Esophagus muscularis mucosa (tissue), 4 donors: ENCODE data around the gene RPS21. TPM values are rescaled to one million over a fixed set of nuclear protein-coding genes. Genes with fewer than 3 reads are reported as not detected.
A peak's percentile ranks its signal among the peaks of the same experiment; 100 is the strongest.

Experiments
- DNase-seq: peaks from one replicate; pipeline ENCODE4 v3.0.0-alpha.2; 2017; ENCODE audit errors: extremely low spot score
- H3K27ac ChIP-seq, 4 donors: fragments of 200-600 bp; sonication (generic); replicated peaks in 1 of 4; 1 replicate in 3 of 4; 2 replicates in 1 of 4; pipeline ENCODE4 v1.5.1; 2016 to 2019; ENCODE audit warnings: mild to moderate bottlenecking in 1 of 4
- H3K27me3 ChIP-seq, 4 donors: fragments of 200-600 bp; sonication (generic); one replicate each; pipeline versions ENCODE4 v1.5.1 to v1.6.0; 2016 to 2019
- H3K36me3 ChIP-seq, 4 donors: fragments of 200-600 bp; sonication (generic); one replicate each; pipeline ENCODE4 v1.5.1; 2016 to 2019
- H3K4me1 ChIP-seq, 4 donors: fragments of 200-600 bp; sonication (generic); one replicate each; pipeline ENCODE4 v1.5.1; 2016 to 2019
- H3K4me3 ChIP-seq, 4 donors: fragments of 200-600 bp; sonication (generic); 1 replicate in 2 of 4; 2 replicates in 2 of 4; pipeline ENCODE4 v1.5.1; 2016 to 2019; ENCODE audit warnings: mild to moderate bottlenecking in 4 of 4, moderate library complexity in 1 of 4
- H3K9me3 ChIP-seq, 4 donors: fragments of 200-600 bp; sonication (generic); 1 replicate in 3 of 4; 2 replicates in 1 of 4; pipeline ENCODE4 v1.5.1; 2016 to 2019
- EP300 ChIP-seq: sonication (generic); formaldehyde crosslinking; IDR thresholded peaks from one replicate; pipeline ENCODE4 v1.6.1; 2017; ENCODE audit warnings: antibody characterized with exemption
- POLR2A ChIP-seq: fragments of 450-650 bp; IDR thresholded peaks from one replicate; pipeline ENCODE4 v1.6.1; 2017; ENCODE audit warnings: antibody characterized with exemption, moderate library complexity, mild to moderate bottlenecking, low read depth
- POLR2AphosphoS5 ChIP-seq, 2 donors: sonication (generic); formaldehyde crosslinking; IDR thresholded peaks; one replicate each; pipeline ENCODE4 v1.6.1; 2017; ENCODE audit warnings: antibody characterized with exemption in 2 of 2
- WGBS: methylation state at CpG from one replicate; pipeline ENCODE4 v1.1.5; 2018; 5-methylcytosine and 5-hydroxymethylcytosine counted together
- intact Hi-C: fragments of 100-400 bp; cut with DNase I; formaldehyde crosslinking; loops from one replicate; pipeline ENCODE4 v1.15.1; 2023
- total RNA-seq, 4 donors: library from RNA; depleted of rRNA; stranded (reverse); fragments of >200 nt; gene quantifications; one replicate each; pipeline versions ENCODE4 v1.1.0 to v1.2.1, GENCODE V29; 2016
- TF ChIP-seq, protein P1 (sequence below), 3 experiments: fragments of 200-600 bp in 2 of 3; fragments of 450-650 bp in 1 of 3; sonication (generic) in 2 of 3; IDR thresholded peaks; one replicate each; pipeline ENCODE4 v1.5.1; 2017 to 2019; ENCODE audit warnings: antibody characterized with exemption in 3 of 3, mild to moderate bottlenecking in 2 of 3, moderate library complexity in 1 of 3

Gene RPS21
- total RNA-seq, 4 donors from 2014 or later, result 581 to 2,787 (median 1,391) TPM

DNA sequence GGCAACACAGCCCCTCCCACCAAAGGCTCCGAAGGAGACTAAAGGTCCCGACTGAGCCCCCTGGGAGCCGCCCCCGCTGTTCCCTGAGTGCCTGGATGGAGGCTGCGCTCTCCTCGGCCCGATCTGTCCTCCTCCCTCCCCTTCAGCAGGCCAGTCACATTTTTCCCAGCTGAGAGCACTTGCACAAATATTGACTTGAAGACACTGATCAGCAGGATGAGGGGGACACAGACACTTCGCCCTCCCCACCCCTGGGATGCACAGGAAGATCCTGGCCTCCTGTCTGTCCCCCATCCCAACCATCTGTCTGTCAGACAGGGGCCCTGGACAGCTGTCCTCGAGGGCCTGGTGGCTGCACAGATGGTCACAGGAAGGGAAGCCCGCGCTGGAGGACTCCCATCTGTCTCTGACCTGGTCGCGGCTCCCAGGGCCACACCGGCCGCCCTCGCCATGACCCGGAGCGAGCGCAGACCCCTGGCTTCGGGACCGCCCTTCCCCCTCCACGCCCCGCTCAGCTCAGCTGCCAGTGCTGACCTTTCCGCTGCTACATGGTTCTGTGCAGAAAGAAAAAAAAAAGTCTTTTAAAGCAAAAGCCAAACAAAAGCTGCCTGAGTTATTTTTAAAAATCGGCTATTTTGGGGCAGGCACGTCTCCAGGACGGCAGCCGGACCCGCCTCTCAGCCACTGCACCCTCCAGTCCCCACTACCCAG is 30.9 kb upstream of the RPS21 start:
- Histone ChIP-seq H3K4me1 (peaks cover 79 to 90% (median 88%) of the 10 kb centered on the region in 4 donors), H3K9me3 (no peaks in the 10 kb centered on the region), H3K27ac (peak overlapping the region; percentile 93 to 97 (median 93)), H3K36me3 (peaks cover 12 to 28% (median 22%) of the 10 kb centered on the region in 4 donors), H3K4me3 (peak overlapping the region; percentile 29 to 41 (median 35)), H3K27me3 (no peaks in the 10 kb centered on the region)
- intact Hi-C loops, result no loop called here
- WGBS, result 21% methylated on average over 13 of the region's 29 CpGs
- no peak for DNase-seq
- no peak for TF ChIP-seq EP300
- TF ChIP-seq POLR2A, result no peak
- TF ChIP-seq POLR2AphosphoS5 (IDR thresholded peaks at IDR 0.05), result no peak
- TF ChIP-seq, protein P1, sequence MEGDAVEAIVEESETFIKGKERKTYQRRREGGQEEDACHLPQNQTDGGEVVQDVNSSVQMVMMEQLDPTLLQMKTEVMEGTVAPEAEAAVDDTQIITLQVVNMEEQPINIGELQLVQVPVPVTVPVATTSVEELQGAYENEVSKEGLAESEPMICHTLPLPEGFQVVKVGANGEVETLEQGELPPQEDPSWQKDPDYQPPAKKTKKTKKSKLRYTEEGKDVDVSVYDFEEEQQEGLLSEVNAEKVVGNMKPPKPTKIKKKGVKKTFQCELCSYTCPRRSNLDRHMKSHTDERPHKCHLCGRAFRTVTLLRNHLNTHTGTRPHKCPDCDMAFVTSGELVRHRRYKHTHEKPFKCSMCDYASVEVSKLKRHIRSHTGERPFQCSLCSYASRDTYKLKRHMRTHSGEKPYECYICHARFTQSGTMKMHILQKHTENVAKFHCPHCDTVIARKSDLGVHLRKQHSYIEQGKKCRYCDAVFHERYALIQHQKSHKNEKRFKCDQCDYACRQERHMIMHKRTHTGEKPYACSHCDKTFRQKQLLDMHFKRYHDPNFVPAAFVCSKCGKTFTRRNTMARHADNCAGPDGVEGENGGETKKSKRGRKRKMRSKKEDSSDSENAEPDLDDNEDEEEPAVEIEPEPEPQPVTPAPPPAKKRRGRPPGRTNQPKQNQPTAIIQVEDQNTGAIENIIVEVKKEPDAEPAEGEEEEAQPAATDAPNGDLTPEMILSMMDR (IDR thresholded peaks at IDR 0.05), result no peak

DNA sequence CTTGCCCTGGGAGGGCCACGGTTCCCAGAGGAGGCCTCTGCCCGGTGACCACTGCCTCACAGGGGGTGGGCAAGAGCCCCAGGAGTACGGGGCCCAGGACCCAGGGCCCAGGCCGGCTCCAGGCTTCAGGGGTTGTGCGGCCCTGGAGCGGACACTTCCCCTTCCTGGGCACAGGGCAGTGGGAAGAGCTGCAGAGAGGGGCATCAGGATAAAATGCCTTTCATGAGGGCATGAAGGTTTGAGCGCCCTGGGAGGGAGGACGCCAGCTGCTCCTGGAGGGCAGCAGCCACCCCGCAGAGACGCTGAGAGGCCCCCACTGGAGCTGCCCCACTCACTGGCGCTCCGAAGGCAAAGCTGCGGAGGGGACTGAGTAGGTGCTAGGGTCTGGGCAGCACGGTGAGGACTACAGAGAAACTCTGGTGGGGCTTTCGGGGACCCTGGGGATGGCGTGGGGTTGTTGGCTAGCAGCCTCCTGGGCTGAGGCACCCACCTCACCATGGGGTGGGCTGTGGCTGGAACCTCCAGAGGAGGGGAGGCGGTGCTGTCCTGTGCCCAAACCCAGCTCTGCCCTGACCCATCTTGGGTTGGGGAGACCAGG is 30.2 kb upstream of the RPS21 start:
- intact Hi-C loops, result no loop called here
- TF ChIP-seq POLR2AphosphoS5 (IDR thresholded peaks at IDR 0.05), result no peak
- TF ChIP-seq, protein P1 (IDR thresholded peaks at IDR 0.05), result no peak
- Histone ChIP-seq H3K27me3 (no peaks in the 10 kb centered on the region), H3K27ac (peak overlapping the region; percentile 93 to 97 (median 93)), H3K9me3 (no peaks in the 10 kb centered on the region), H3K4me1 (peaks cover 86 to 96% (median 94%) of the 10 kb centered on the region in 4 donors), H3K36me3 (peaks cover 7 to 25% (median 16%) of the 10 kb centered on the region in 4 donors), H3K4me3 (peak overlapping the region; percentile 29 to 41 (median 35))
- 8% methylated on average over 2 of the region's 17 CpGs for WGBS
- no peak for DNase-seq

DNA sequence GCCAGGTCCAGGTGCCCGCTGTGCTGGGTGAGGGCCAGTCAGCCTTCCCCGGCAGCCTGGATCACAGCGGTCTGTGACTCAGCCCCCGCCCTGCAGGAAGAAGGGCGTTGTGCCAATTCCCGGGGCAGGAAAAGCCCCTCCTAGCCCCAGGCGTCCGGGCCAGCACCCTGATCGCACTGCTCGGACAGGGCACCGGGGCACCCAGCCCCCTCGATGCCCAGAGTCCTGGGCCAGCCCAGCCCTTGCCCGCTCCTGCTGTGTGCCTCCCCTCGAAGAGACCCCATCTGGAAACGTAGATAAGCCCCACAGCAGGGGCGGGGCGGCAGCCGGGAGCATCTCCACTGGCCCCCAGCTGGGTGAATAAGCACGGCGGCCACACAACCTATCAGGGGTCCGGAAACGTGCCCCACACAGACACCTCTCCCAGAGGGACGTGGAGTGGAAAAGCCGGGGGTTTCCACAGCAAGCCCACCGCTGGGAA is 29.7 kb upstream of the RPS21 start:
- Histone ChIP-seq H3K27me3 (no peaks in the 10 kb centered on the region), H3K27ac (peak overlapping the region; percentile 93 to 97 (median 93)), H3K4me1 (peaks cover 91 to 98% (median 97%) of the 10 kb centered on the region in 4 donors), H3K9me3 (no peaks in the 10 kb centered on the region), H3K36me3 (peaks cover 1 to 25% (median 16%) of the 10 kb centered on the region in 4 donors), H3K4me3 (peak overlapping the region; percentile 29 to 41 (median 35))
- no peak for DNase-seq
- TF ChIP-seq POLR2AphosphoS5 (IDR thresholded peaks at IDR 0.05), result peak; percentile 58 to 66
- TF ChIP-seq, protein P1 (IDR thresholded peaks at IDR 0.05), result no peak
- 10% methylated on average over 18 of the region's 25 CpGs for WGBS
- intact Hi-C loops, result no loop called here

DNA sequence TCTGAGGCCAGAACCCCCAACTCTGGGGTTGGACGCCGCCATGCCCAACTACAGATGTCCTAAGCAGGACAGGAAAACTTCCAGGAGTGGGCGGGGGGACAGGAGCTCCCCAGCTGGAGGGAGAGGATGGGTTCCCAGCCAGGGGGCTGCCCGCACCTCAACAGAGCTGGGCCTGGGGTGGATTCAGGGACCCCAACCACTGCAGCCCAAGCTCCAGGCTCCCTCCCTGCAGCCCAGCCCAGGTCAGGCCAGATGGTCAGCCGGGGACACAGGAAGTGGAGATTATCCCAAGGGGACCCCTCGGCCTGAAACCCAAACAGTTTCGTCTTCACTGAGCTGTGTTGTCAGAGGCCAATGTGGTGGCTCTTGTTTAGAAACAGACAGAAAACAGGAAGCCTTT is 29.2 kb upstream of the RPS21 start:
- H3K4me1 ChIP-seq, result peaks cover 92 to 98% (median 97%) of the 10 kb centered on the region in 4 donors
- no peaks in the 10 kb centered on the region for H3K27me3 ChIP-seq
- no peaks in the 10 kb centered on the region for H3K9me3 ChIP-seq
- no peak for DNase-seq
- H3K27ac ChIP-seq, result peak overlapping the region; percentile 93 to 97 (median 93)
- no peak for TF ChIP-seq POLR2A
- TF ChIP-seq EP300, result no peak
- TF ChIP-seq POLR2AphosphoS5 (IDR thresholded peaks at IDR 0.05), result no peak
- TF ChIP-seq, protein P1 (IDR thresholded peaks at IDR 0.05), result no peak
- peaks cover 0 to 23% (median 14%) of the 10 kb centered on the region in 4 donors for H3K36me3 ChIP-seq
- peak overlapping the region; percentile 29 to 41 (median 35) for H3K4me3 ChIP-seq
- 41% methylated on average over 7 of the region's 7 CpGs for WGBS
- intact Hi-C loops, result no loop called here
